ENCODE data around the gene CDH4.

Gene CDH4

GRCh38 chr20:61634376-61635145 lies 382.5 kb downstream of the CDH4 start:
- Histone ChIP-seq H3K79me2 (ENCODE audit: insufficient read depth, low read length) (no peaks in the 10 kb centered on the region), H4K20me1 (ENCODE audit: low read depth, low read length) (no peaks in the 10 kb centered on the region), H3K4me2 (ENCODE audit: low read depth, low read length, poor library complexity, severe bottlenecking) (no peak overlapping the region), H3K27ac (ENCODE audit: low read depth, low read length) (no peak overlapping the region), H3K9ac (ENCODE audit: low read length) (no peak overlapping the region), H3K36me3 (ENCODE audit: low read length) (no peaks in the 10 kb centered on the region), H3K4me3 (ENCODE audit: insufficient read depth, low read length, poor library complexity, severe bottlenecking) (no peak overlapping the region), H3F3A (ENCODE audit: insufficient read depth) (no peaks in the 10 kb centered on the region), H2AFZ (ENCODE audit: low read depth, low read length, severe bottlenecking) (no peak overlapping the region), H3K27me3 (ENCODE audit: low read length) (no peaks in the 10 kb centered on the region), H3K9me2 (replicated peaks; ENCODE audit: insufficient read depth, low read length) (no peaks in the 10 kb centered on the region), H3K9me3 (ENCODE audit: insufficient read depth, low read length) (no peaks in the 10 kb centered on the region)
- TF ChIP-seq CTCF (IDR thresholded peaks at IDR 0.05; ENCODE audit: insufficient read depth, low read length, poor library complexity, severe bottlenecking), result no peak
- TF ChIP-seq EZH2phosphoT487 (conservative IDR thresholded peaks at IDR 0.05; ENCODE audit: low read length), result no peak

DNA sequence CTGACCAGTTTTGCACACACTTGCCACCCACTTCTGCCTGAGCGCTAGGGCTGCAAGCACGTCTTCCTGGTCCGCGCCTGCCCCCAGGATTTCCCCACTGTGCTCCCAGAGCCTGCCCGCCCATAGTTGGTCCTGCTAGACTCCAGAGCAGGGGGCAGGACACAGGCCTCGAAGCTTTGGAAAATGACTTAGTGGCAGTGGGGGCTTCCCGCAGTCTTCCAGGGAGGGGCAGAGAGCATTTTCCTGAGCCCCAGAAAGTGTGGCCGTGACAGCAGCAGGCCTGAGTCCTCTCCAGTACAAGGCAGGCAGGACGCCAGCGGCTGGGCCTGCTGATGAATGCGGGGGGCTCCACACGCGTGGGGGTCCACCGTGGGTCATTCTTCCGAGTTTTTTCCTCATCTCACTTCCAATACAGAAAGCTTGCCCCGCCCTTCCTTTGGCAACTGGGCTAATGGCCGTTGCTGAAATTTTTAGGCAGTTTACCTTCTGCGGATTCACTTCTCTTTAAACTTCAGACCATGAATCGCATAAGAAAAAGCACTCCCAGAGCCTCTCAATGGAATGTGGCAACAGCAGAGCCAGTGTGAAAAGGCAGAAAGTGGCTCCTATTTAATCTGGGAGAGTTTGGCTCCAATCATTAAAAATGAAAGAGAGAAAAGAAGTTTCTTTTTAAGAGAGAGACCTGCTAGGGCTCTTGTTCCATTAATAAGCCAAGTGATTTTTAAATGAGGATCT lies 383.8 kb downstream of the CDH4 start:
- Histone ChIP-seq H3K9me2 (replicated peaks; ENCODE audit: insufficient read depth, low read length) (no peaks in the 10 kb centered on the region), H3F3A (ENCODE audit: insufficient read depth) (no peaks in the 10 kb centered on the region), H3K4me3 (ENCODE audit: insufficient read depth, low read length, poor library complexity, severe bottlenecking) (no peak overlapping the region), H4K20me1 (ENCODE audit: low read depth, low read length) (no peaks in the 10 kb centered on the region), H3K79me2 (ENCODE audit: insufficient read depth, low read length) (no peaks in the 10 kb centered on the region), H3K4me2 (ENCODE audit: low read depth, low read length, poor library complexity, severe bottlenecking) (no peak overlapping the region), H2AFZ (ENCODE audit: low read depth, low read length, severe bottlenecking) (no peak overlapping the region), H3K27ac (ENCODE audit: low read depth, low read length) (no peak overlapping the region), H3K36me3 (ENCODE audit: low read length) (no peaks in the 10 kb centered on the region), H3K9me3 (ENCODE audit: insufficient read depth, low read length) (no peaks in the 10 kb centered on the region), H3K27me3 (ENCODE audit: low read length) (no peaks in the 10 kb centered on the region), H3K9ac (ENCODE audit: low read length) (no peak overlapping the region)
- TF ChIP-seq EZH2phosphoT487 (conservative IDR thresholded peaks at IDR 0.05; ENCODE audit: low read length) (no peak), CTCF (IDR thresholded peaks at IDR 0.05; ENCODE audit: insufficient read depth, low read length, poor library complexity, severe bottlenecking) (no peak)

DNA sequence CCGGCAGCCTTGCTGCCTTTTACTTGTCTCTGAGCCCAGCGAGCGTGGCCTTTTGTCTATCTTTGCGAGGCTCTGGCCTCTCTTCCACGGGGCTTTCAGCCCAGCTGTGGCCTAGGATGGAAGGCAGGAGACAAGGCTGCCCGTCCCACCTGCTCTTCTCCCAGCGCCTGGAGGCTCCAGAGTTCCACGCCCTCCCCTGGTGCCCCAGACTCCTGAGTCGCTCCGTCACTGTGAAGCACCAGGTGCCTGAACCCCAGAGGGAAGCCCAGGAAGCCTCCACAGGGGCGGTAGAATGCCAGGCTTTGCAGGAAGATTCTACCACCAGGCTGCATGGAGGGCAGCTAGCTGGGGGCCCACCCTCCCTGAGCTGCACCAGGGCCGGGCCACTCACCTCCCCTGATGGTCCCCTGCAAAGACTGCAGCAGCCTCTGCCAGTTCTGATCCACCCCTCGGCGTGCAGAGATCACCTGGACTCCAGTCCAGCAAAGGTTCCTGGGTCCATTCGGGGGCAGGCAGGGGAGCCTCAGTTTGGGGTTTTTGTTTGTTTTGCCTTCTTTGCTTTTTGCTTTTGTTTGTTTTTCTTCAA lies 384.6 kb downstream of the CDH4 start:
- no peak overlapping the region for H3K4me2 ChIP-seq (ENCODE audit: low read depth, low read length, poor library complexity, severe bottlenecking)
- no peak overlapping the region for H3K27ac ChIP-seq (ENCODE audit: low read depth, low read length)
- no peaks in the 10 kb centered on the region for H3F3A ChIP-seq (ENCODE audit: insufficient read depth)
- no peaks in the 10 kb centered on the region for H3K36me3 ChIP-seq (ENCODE audit: low read length)
- H3K9me2 ChIP-seq (replicated peaks; ENCODE audit: insufficient read depth, low read length), result no peaks in the 10 kb centered on the region
- H3K9ac ChIP-seq (ENCODE audit: low read length), result no peak overlapping the region
- H3K27me3 ChIP-seq (ENCODE audit: low read length), result no peaks in the 10 kb centered on the region
- no peak for TF ChIP-seq CTCF (IDR thresholded peaks at IDR 0.05; ENCODE audit: insufficient read depth, low read length, poor library complexity, severe bottlenecking)
- TF ChIP-seq EZH2phosphoT487 (conservative IDR thresholded peaks at IDR 0.05; ENCODE audit: low read length), result no peak
- no peaks in the 10 kb centered on the region for H3K9me3 ChIP-seq (ENCODE audit: insufficient read depth, low read length)
- no peak overlapping the region for H3K4me3 ChIP-seq (ENCODE audit: insufficient read depth, low read length, poor library complexity, severe bottlenecking)
- no peak overlapping the region for H2AFZ ChIP-seq (ENCODE audit: low read depth, low read length, severe bottlenecking)
- H3K79me2 ChIP-seq (ENCODE audit: insufficient read depth, low read length), result no peaks in the 10 kb centered on the region
- no peaks in the 10 kb centered on the region for H4K20me1 ChIP-seq (ENCODE audit: low read depth, low read length)
